Neural crest cell (in vitro differentiated cells): ENCODE results near the gene PPP1R16B. TPM values are rescaled to one million over a fixed set of nuclear protein-coding genes. Genes with fewer than 3 reads are reported as not detected.

Experiments
- DNase-seq: peaks from one replicate; pipeline ENCODE4 v3.0.0; 2021; ENCODE audit warnings: low read depth, mixed read lengths, low spot score
- H3K27ac Mint-ChIP-seq: one replicate; pipeline ENCODE4 v1.8.0; 2021; ENCODE audit warnings: mild to moderate bottlenecking, mixed read lengths; ENCODE audit not compliant: unreplicated experiment
- H3K27me3 Mint-ChIP-seq: 2 replicates; pipeline ENCODE4 v1.8.0; 2021; ENCODE audit warnings: low read depth, mild to moderate bottlenecking, mixed read lengths
- H3K36me3 Mint-ChIP-seq: 2 replicates; pipeline ENCODE4 v1.8.0; 2021; ENCODE audit warnings: low read depth, mild to moderate bottlenecking, mixed read lengths
- H3K4me1 Mint-ChIP-seq: 2 replicates; pipeline ENCODE4 v1.8.0; 2021; ENCODE audit warnings: mixed read lengths
- H3K4me3 Mint-ChIP-seq: one replicate; pipeline ENCODE4 v1.8.0; 2021; ENCODE audit warnings: mild to moderate bottlenecking, mixed read lengths
- H3K9me3 Mint-ChIP-seq: 2 replicates; pipeline ENCODE4 v1.8.0; 2021; ENCODE audit warnings: mixed read lengths
- total RNA-seq: library from RNA; stranded (reverse); gene quantifications from 2 replicates; pipeline ENCODE4 v1.2.1, GENCODE V29; 2021
- TF ChIP-seq, protein P1 (sequence below): fragments of 200-600 bp; sonication (generic); conservative IDR thresholded peaks from 2 replicates; pipeline ENCODE4 v1.5.0; 2021; ENCODE audit warnings: antibody characterized with exemption, mild to moderate bottlenecking

PPP1R16B gene
- total RNA-seq, 1 donor from 2014 or later = 0.30 TPM

DNA sequence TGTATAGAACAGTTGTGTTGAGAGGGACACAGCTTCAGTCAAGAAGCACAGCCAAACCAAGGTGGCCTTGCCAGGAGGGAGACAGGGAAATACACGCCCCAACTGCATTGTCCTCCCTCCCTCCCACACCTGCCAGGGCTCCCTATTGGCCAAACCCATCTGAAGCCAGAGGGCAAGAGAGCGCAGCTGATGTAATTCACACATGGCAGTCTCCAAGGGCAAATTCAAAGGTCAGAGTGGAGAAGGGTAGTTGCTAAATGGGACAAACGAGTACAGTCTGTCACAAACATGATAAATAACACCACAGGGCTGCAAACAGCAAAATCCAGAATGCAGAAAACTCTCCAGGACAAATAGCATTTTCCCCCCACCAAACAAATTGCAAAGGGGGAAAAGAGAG is 23.2 kb upstream of the PPP1R16B start:
- TF ChIP-seq, protein P1, sequence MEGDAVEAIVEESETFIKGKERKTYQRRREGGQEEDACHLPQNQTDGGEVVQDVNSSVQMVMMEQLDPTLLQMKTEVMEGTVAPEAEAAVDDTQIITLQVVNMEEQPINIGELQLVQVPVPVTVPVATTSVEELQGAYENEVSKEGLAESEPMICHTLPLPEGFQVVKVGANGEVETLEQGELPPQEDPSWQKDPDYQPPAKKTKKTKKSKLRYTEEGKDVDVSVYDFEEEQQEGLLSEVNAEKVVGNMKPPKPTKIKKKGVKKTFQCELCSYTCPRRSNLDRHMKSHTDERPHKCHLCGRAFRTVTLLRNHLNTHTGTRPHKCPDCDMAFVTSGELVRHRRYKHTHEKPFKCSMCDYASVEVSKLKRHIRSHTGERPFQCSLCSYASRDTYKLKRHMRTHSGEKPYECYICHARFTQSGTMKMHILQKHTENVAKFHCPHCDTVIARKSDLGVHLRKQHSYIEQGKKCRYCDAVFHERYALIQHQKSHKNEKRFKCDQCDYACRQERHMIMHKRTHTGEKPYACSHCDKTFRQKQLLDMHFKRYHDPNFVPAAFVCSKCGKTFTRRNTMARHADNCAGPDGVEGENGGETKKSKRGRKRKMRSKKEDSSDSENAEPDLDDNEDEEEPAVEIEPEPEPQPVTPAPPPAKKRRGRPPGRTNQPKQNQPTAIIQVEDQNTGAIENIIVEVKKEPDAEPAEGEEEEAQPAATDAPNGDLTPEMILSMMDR = no peak

DNA sequence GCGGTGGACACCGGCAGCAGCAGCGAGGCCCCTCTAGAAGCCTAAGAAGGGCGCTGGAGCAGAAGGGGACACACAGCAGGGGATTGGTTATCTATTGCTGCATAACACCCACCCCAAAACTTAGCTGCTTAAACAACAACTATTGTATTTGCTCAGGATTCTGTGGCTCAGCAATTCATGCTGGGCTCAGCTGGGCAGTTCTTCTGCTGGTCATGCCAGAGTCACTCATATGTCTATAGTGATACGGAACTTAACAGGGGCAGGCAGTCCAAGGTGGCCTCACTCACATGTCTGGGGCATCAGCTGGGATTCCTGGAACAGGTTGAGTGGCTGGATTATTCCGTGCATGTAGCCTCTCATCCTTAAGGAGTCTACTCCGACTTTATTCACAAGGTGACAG is 17.6 kb upstream of the PPP1R16B start:
- DNase-seq = no peak
- TF ChIP-seq, protein P1 = no peak
- Mint-ChIP-seq H3K4me1 (no peaks in the 10 kb centered on the region), H3K4me3 (no peak overlapping the region), H3K36me3 (no peaks in the 10 kb centered on the region), H3K27ac (no peak overlapping the region), H3K9me3 (no peaks in the 10 kb centered on the region), H3K27me3 (peaks cover 3% of the 10 kb centered on the region)

More for the DNA sequence above, 23.2 kb upstream of the PPP1R16B start:
- no peak for DNase-seq
- Mint-ChIP-seq H3K4me1 (peaks cover 8% of the 10 kb centered on the region), H3K27ac (no peak overlapping the region), H3K9me3 (no peaks in the 10 kb centered on the region), H3K36me3 (no peaks in the 10 kb centered on the region), H3K27me3 (no peaks in the 10 kb centered on the region), H3K4me3 (no peak overlapping the region)

DNA sequence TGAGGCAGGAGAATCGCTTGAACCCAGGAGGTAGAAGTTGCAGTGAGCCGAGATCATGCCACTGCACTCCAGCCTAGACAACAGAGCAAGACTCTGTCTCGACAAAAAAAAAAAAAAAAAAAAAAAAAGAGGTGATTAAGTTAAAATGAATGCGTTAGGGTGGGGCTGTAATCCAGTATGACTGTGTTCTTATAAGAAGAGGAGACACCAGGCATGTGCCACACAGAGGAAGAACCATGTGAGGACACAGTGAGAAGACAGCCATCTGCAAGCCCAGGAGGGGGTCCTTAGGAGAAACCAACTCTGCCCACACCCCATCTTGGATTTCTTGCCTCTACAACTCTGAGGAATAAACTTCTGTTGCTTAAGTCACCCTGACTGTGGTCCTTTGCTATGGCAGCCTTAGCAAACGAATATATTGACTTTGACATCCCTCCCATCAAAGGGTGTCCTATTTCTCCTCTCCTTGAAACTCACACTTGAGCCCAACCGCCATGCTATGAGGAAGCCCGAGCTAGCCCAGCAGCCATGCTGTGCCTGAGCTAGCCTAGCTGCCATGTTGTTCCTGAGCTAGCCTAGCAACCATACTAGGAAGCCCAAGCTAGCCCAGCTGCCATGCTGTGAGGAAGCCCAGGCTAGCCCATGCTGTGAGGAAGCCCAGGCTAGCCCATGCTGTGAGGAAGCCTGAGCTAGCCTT is 15.8 kb upstream of the PPP1R16B start:
- H3K9me3 Mint-ChIP-seq = no peaks in the 10 kb centered on the region
- H3K27ac Mint-ChIP-seq = no peak overlapping the region
- H3K4me3 Mint-ChIP-seq = no peak overlapping the region
- H3K36me3 Mint-ChIP-seq = no peaks in the 10 kb centered on the region
- no peaks in the 10 kb centered on the region for H3K4me1 Mint-ChIP-seq
- TF ChIP-seq, protein P1 = no peak
- no peak for DNase-seq
- H3K27me3 Mint-ChIP-seq = peaks cover 3% of the 10 kb centered on the region

DNA sequence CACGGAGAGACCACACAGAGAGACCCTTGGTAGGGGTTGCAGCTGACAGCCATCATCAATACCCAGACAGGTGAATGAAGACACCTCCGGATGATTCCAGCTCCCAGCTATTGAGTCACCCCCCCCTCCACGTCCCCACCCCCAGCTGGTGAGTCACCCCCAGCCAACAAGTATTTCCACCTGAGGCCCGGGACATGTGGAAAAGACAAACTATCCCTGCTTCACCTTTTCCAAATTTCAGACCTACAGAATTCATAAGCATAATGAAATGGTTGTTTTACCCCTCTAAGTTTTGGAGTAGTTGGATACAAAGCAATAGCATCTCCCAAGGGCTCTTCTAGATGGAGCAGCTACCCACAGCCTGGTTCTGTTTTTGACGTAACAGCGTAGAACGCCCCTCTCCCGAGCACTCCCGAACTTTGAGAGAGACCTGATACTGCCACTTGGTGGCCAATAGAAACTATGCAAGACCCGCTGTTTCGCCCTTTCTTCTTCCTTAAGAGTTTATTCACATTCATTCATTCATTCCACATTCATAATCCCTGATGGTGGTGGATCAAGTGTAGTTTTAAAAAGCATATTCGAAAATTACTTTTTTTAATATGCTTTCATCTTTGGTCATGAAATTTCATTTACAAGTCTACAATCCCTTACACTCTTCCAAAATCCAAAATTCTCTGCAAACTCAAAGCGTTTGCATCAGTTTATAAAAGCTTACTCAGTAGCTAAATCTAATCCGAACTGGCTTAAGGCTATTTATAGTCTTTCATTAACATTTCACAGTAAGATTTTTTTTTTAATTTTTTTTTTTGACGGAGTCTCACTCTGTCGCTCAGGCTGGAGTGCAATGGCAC is 15.1 kb upstream of the PPP1R16B start:
- H3K4me3 Mint-ChIP-seq = no peak overlapping the region
- H3K4me1 Mint-ChIP-seq = no peaks in the 10 kb centered on the region
- H3K36me3 Mint-ChIP-seq = no peaks in the 10 kb centered on the region
- H3K9me3 Mint-ChIP-seq = no peaks in the 10 kb centered on the region
- peaks cover 5% of the 10 kb centered on the region for H3K27me3 Mint-ChIP-seq
- peak; percentile 34 for DNase-seq
- no peak overlapping the region for H3K27ac Mint-ChIP-seq
- TF ChIP-seq, protein P1 = peak; percentile 71

DNA sequence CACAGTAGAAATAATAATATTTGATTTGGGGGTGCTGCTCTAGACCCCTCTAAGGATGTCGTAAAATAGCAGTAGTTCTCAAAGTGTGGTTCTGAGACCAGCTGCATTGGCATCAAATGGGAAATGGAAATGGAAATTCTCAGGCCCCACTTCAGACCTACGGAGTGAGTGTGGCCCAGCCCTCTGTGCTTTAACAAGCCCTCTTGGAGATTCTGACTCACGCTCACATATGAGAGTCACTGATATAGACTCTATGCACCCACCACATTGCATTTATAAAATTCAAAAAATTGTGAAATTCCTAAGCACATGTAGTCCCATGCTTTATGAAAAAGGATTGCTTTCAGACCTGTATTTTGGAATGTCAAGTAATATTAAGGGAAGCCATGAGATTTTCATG is 14.2 kb upstream of the PPP1R16B start:
- no peaks in the 10 kb centered on the region for H3K9me3 Mint-ChIP-seq
- no peak for DNase-seq
- H3K36me3 Mint-ChIP-seq = no peaks in the 10 kb centered on the region
- TF ChIP-seq, protein P1 = no peak
- no peaks in the 10 kb centered on the region for H3K4me1 Mint-ChIP-seq
- no peak overlapping the region for H3K27ac Mint-ChIP-seq
- H3K27me3 Mint-ChIP-seq = peaks cover 7% of the 10 kb centered on the region
- no peak overlapping the region for H3K4me3 Mint-ChIP-seq
